Measurements from ENCODE around the gene KIAA0232. TPM values are rescaled to one million over a fixed set of nuclear protein-coding genes. Genes with fewer than 3 reads are reported as not detected.
"Not testable (repeated sequence)": the region's sequence is repeated elsewhere in the genome, so short reads cannot be mapped to it uniquely, and the experiment has no call there.

Gene KIAA0232
- polyA plus RNA-seq, 3 donors from 2014 or later: 3.7 to 21.6 (median 5.9) TPM

- H3K4me3 Mint-ChIP-seq: peak overlapping the region in 4 of 5 donors; percentile 72 to 79 (median 74)
- peak overlapping the region in 4 of 6 donors; percentile 48 to 84 (median 68) for H3K27ac Mint-ChIP-seq
- H3K36me3 Mint-ChIP-seq: no peaks in the 10 kb centered on the region
- DNase-seq: no peak
- no peaks in the 10 kb centered on the region for H3K27me3 Mint-ChIP-seq (ENCODE audit: low read depth in 3 of 3)
- peaks cover 0 to 2% (median 0%) of the 10 kb centered on the region in 6 donors for H3K9me3 Mint-ChIP-seq
- H3K4me1 Mint-ChIP-seq: peaks cover 49 to 50% of the 10 kb centered on the region in 2 donors
Observed at GRCh38 chr4:6892909-6893202, 110.3 kb downstream of the KIAA0232 start.

GRCh38 chr4:6893449-6894085, 111.0 kb downstream of the KIAA0232 start:
- no peaks in the 10 kb centered on the region for H3K36me3 Mint-ChIP-seq
- H3K4me1 Mint-ChIP-seq: peaks cover 49 to 51% of the 10 kb centered on the region in 2 donors
- DNase-seq: no peak
- H3K27ac Mint-ChIP-seq: peak overlapping the region in 5 of 6 donors; percentile 63 to 94 (median 80)
- peak overlapping the region in 3 of 5 donors; percentile 15 to 57 (median 46) for H3K4me3 Mint-ChIP-seq
- H3K9me3 Mint-ChIP-seq: peaks cover 0 to 2% (median 0%) of the 10 kb centered on the region in 6 donors
- H3K27me3 Mint-ChIP-seq (ENCODE audit: low read depth in 3 of 3): no peaks in the 10 kb centered on the region

- H3K4me3 Mint-ChIP-seq: peak overlapping the region in 2 of 5 donors; percentile 15 to 18
- peaks cover 54 to 56% of the 10 kb centered on the region in 2 donors for H3K4me1 Mint-ChIP-seq
- H3K36me3 Mint-ChIP-seq: no peaks in the 10 kb centered on the region
- peak overlapping the region in 4 of 6 donors; percentile 63 to 94 (median 84) for H3K27ac Mint-ChIP-seq
- H3K27me3 Mint-ChIP-seq (ENCODE audit: low read depth in 3 of 3): peaks cover 0 to 1% (median 0%) of the 10 kb centered on the region in 3 donors
- no peak for DNase-seq
- H3K9me3 Mint-ChIP-seq: peaks cover 0 to 2% (median 0%) of the 10 kb centered on the region in 6 donors
Observed at GRCh38 chr4:6894086-6894478, 111.6 kb downstream of the KIAA0232 start.

- H3K27ac Mint-ChIP-seq: peak overlapping the region in 4 of 6 donors; percentile 26 to 94 (median 75)
- no peaks in the 10 kb centered on the region for H3K36me3 Mint-ChIP-seq
- H3K9me3 Mint-ChIP-seq: peaks cover 0 to 2% (median 0%) of the 10 kb centered on the region in 6 donors
- peaks cover 61 to 63% of the 10 kb centered on the region in 2 donors for H3K4me1 Mint-ChIP-seq
- peaks cover 0 to 2% (median 0%) of the 10 kb centered on the region in 3 donors for H3K27me3 Mint-ChIP-seq (ENCODE audit: low read depth in 3 of 3)
- no peak for DNase-seq
- H3K4me3 Mint-ChIP-seq: peak overlapping the region in 2 of 5 donors; percentile 21 to 59
Observed at GRCh38 chr4:6894528-6895498, 112.3 kb downstream of the KIAA0232 start.

GRCh38 chr4:6896035-6896434, 113.5 kb downstream of the KIAA0232 start:
- peak overlapping the region in 2 of 6 donors; percentile 14 to 36 for H3K27ac Mint-ChIP-seq
- no peaks in the 10 kb centered on the region for H3K36me3 Mint-ChIP-seq
- peaks cover 0 to 2% (median 0%) of the 10 kb centered on the region in 6 donors for H3K9me3 Mint-ChIP-seq
- H3K4me3 Mint-ChIP-seq: no peak overlapping the region
- peaks cover 64 to 66% of the 10 kb centered on the region in 2 donors for H3K4me1 Mint-ChIP-seq
- no peak for DNase-seq
- peaks cover 0 to 2% (median 0%) of the 10 kb centered on the region in 3 donors for H3K27me3 Mint-ChIP-seq (ENCODE audit: low read depth in 3 of 3)

GRCh38 chr4:6898763-6899162, 116.2 kb downstream of the KIAA0232 start:
- DNase-seq: no peak
- no peaks in the 10 kb centered on the region for H3K36me3 Mint-ChIP-seq
- H3K4me1 Mint-ChIP-seq: peaks cover 40 to 42% of the 10 kb centered on the region in 2 donors
- H3K27me3 Mint-ChIP-seq (ENCODE audit: low read depth in 3 of 3): peaks cover 0 to 2% (median 0%) of the 10 kb centered on the region in 3 donors
- peak overlapping the region; percentile 69 to 91 (median 81) for H3K4me3 Mint-ChIP-seq
- peak overlapping the region; percentile 89 to 97 (median 96) for H3K27ac Mint-ChIP-seq
- H3K9me3 Mint-ChIP-seq: no peaks in the 10 kb centered on the region

GRCh38 chr4:6900181-6900812, 117.8 kb downstream of the KIAA0232 start:
- Mint-ChIP-seq H3K4me3 (peak overlapping the region; percentile 24 to 91 (median 81)), H3K36me3 (no peaks in the 10 kb centered on the region), H3K4me1 (peaks cover 27 to 38% of the 10 kb centered on the region in 2 donors), H3K9me3 (no peaks in the 10 kb centered on the region), H3K27ac (peak overlapping the region; percentile 89 to 97 (median 96)), H3K27me3 (ENCODE audit: low read depth in 3 of 3) (peaks cover 0 to 2% (median 0%) of the 10 kb centered on the region in 3 donors)
- DNase-seq: no peak

GRCh38 chr4:6900956-6901355, 118.4 kb downstream of the KIAA0232 start:
- Mint-ChIP-seq H3K27me3 (ENCODE audit: low read depth in 3 of 3) (peaks cover 0 to 2% (median 0%) of the 10 kb centered on the region in 3 donors), H3K27ac (peak overlapping the region in 4 of 6 donors; percentile 53 to 96 (median 90)), H3K4me1 (peaks cover 27 to 38% of the 10 kb centered on the region in 2 donors), H3K36me3 (no peaks in the 10 kb centered on the region), H3K4me3 (peak overlapping the region in 2 of 5 donors; percentile 27 to 41), H3K9me3 (no peaks in the 10 kb centered on the region)
- DNase-seq: no peak

- Mint-ChIP-seq H3K27ac (peak overlapping the region in 2 of 6 donors; percentile 28 to 74), H3K36me3 (no peaks in the 10 kb centered on the region), H3K27me3 (ENCODE audit: low read depth in 3 of 3) (peaks cover 0 to 3% (median 0%) of the 10 kb centered on the region in 3 donors), H3K9me3 (no peaks in the 10 kb centered on the region), H3K4me3 (no peak overlapping the region), H3K4me1 (peaks cover 27 to 32% of the 10 kb centered on the region in 2 donors)
- no peak for DNase-seq
Observed at GRCh38 chr4:6901669-6902317, 119.3 kb downstream of the KIAA0232 start.

- Mint-ChIP-seq H3K27ac (no peak overlapping the region), H3K4me3 (no peak overlapping the region), H3K4me1 (peaks cover 28 to 29% of the 10 kb centered on the region in 2 donors), H3K9me3 (no peaks in the 10 kb centered on the region), H3K27me3 (ENCODE audit: low read depth in 3 of 3) (peaks cover 0 to 3% (median 0%) of the 10 kb centered on the region in 3 donors), H3K36me3 (no peaks in the 10 kb centered on the region)
- DNase-seq: no peak
Observed at GRCh38 chr4:6902318-6903042, 120.0 kb downstream of the KIAA0232 start.

- Mint-ChIP-seq H3K27ac (no peak overlapping the region), H3K36me3 (no peaks in the 10 kb centered on the region), H3K9me3 (no peaks in the 10 kb centered on the region), H3K4me3 (no peak overlapping the region), H3K4me1 (peaks cover 25 to 27% of the 10 kb centered on the region in 2 donors), H3K27me3 (ENCODE audit: low read depth in 3 of 3) (peaks cover 5 to 8% (median 7%) of the 10 kb centered on the region in 3 donors)
- DNase-seq: no peak
Observed at GRCh38 chr4:6905516-6906445, 123.3 kb downstream of the KIAA0232 start.

GRCh38 chr4:6906486-6906885, 124.0 kb downstream of the KIAA0232 start:
- not testable (repeated sequence) for DNase-seq; H3K4me3 Mint-ChIP-seq; H3K9me3 Mint-ChIP-seq; H3K27me3 Mint-ChIP-seq (ENCODE audit: low read depth in 3 of 3); H3K36me3 Mint-ChIP-seq; H3K27ac Mint-ChIP-seq
- H3K4me1 Mint-ChIP-seq: peaks cover 27 to 33% of the 10 kb centered on the region in 2 donors
